Measurements from ENCODE around the gene ADK. TPM values are rescaled to one million over a fixed set of nuclear protein-coding genes. Genes with fewer than 3 reads are reported as not detected.

Gene ADK
- total RNA-seq, 1 donor from 2014 or later, result 31.9 TPM

DNA sequence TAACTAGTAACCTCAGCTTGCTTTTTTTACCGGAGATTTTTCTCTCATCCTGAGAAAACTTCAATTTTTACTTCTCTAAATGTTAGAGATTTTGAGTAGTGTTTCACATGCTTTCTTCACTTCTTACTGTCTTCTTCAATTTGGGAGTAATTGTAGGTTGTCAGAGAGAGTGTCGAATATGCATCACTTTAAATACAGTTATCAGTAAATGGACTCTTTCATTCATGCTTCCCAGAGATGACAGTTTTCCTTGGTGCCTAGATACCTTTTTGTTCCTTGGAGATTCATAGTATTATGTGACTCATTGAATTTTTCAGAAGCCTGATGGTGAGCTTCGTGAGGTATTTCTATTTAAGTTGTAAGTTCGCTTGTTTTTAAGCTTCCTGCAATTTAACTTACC is 169.7 kb downstream of the ADK start:
- no peak for DNase-seq (ENCODE audit: low spot score)
- Mint-ChIP-seq H3K36me3 (ENCODE audit: low read depth) (peaks cover 10% of the 10 kb centered on the region), H3K4me1 (ENCODE audit: low read depth) (no peaks in the 10 kb centered on the region), H3K9me3 (ENCODE audit: low read depth) (peaks cover 11% of the 10 kb centered on the region), H3K4me3 (ENCODE audit: unreplicated experiment) (no peak overlapping the region), H3K27me3 (ENCODE audit: low read depth) (no peaks in the 10 kb centered on the region), H3K27ac (ENCODE audit: unreplicated experiment) (no peak overlapping the region)
- TF ChIP-seq, protein P1, sequence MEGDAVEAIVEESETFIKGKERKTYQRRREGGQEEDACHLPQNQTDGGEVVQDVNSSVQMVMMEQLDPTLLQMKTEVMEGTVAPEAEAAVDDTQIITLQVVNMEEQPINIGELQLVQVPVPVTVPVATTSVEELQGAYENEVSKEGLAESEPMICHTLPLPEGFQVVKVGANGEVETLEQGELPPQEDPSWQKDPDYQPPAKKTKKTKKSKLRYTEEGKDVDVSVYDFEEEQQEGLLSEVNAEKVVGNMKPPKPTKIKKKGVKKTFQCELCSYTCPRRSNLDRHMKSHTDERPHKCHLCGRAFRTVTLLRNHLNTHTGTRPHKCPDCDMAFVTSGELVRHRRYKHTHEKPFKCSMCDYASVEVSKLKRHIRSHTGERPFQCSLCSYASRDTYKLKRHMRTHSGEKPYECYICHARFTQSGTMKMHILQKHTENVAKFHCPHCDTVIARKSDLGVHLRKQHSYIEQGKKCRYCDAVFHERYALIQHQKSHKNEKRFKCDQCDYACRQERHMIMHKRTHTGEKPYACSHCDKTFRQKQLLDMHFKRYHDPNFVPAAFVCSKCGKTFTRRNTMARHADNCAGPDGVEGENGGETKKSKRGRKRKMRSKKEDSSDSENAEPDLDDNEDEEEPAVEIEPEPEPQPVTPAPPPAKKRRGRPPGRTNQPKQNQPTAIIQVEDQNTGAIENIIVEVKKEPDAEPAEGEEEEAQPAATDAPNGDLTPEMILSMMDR (IDR thresholded peaks at IDR 0.05), result no peak

DNA sequence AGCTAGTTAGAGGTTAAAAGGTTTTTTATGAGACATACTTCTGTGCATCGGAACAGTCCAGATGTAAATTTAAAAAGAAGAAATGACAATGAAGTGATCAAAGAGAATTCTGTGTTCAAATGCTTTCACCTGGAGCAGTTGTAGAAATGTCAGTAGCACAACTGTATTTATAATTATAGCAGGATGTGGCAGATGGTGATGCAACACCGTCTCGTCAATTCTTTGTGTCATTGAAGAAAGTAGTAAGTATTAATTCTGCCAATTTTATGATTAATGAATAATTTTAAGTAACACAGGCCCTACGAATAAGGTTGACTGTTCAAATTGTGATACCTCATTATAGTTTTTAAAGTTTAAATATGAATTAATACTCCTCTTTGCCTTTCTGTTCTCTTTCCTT is 171.1 kb downstream of the ADK start:
- Mint-ChIP-seq H3K9me3 (ENCODE audit: low read depth) (peaks cover 11% of the 10 kb centered on the region), H3K27me3 (ENCODE audit: low read depth) (no peaks in the 10 kb centered on the region), H3K4me3 (ENCODE audit: unreplicated experiment) (no peak overlapping the region), H3K4me1 (ENCODE audit: low read depth) (peaks cover 2% of the 10 kb centered on the region), H3K27ac (ENCODE audit: unreplicated experiment) (no peak overlapping the region), H3K36me3 (ENCODE audit: low read depth) (peaks cover 10% of the 10 kb centered on the region)
- DNase-seq (ENCODE audit: low spot score), result no peak
- TF ChIP-seq, protein P1 (IDR thresholded peaks at IDR 0.05), result no peak

DNA sequence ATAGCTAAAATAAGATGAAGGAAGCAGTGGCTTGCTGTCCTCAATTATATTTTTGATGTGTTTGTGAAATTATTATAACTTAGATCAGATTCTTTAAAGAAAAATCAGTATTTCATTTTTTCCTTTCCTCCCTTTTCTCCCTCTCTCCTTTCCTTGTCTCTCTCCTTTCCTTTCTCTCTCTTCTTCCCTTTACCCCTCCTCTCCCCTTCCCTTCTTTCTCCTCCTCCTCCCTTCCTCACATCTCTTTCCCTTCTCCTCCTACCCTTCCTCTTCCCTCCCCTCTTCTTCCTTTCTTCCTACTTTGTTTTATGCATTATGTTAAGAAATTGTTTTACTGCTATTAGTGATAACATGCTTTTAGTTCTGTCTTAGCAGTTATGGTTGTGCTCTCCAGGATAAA is 171.5 kb downstream of the ADK start:
- Mint-ChIP-seq H3K36me3 (ENCODE audit: low read depth) (peaks cover 10% of the 10 kb centered on the region), H3K4me1 (ENCODE audit: low read depth) (peaks cover 7% of the 10 kb centered on the region), H3K27me3 (ENCODE audit: low read depth) (no peaks in the 10 kb centered on the region), H3K27ac (ENCODE audit: unreplicated experiment) (peak overlapping the region; percentile 54), H3K4me3 (ENCODE audit: unreplicated experiment) (no peak overlapping the region), H3K9me3 (ENCODE audit: low read depth) (peaks cover 11% of the 10 kb centered on the region)
- TF ChIP-seq, protein P1 (IDR thresholded peaks at IDR 0.05), result no peak
- no peak for DNase-seq (ENCODE audit: low spot score)

- no peak for DNase-seq (ENCODE audit: low spot score)
- TF ChIP-seq, protein P1 (IDR thresholded peaks at IDR 0.05), result no peak
- Mint-ChIP-seq H3K9me3 (ENCODE audit: low read depth) (peaks cover 1% of the 10 kb centered on the region), H3K27ac (ENCODE audit: unreplicated experiment) (no peak overlapping the region), H3K27me3 (ENCODE audit: low read depth) (no peaks in the 10 kb centered on the region), H3K4me3 (ENCODE audit: unreplicated experiment) (no peak overlapping the region), H3K4me1 (ENCODE audit: low read depth) (peaks cover 31% of the 10 kb centered on the region), H3K36me3 (ENCODE audit: low read depth) (peaks cover 2% of the 10 kb centered on the region)
Measured at GRCh38 chr10:74328388-74328787, 177.4 kb downstream of the ADK start.

GRCh38 chr10:74329873-74330272 is 178.9 kb downstream of the ADK start:
- no peaks in the 10 kb centered on the region for H3K27me3 Mint-ChIP-seq (ENCODE audit: low read depth)
- H3K36me3 Mint-ChIP-seq (ENCODE audit: low read depth), result peaks cover 2% of the 10 kb centered on the region
- TF ChIP-seq, protein P1 (IDR thresholded peaks at IDR 0.05), result no peak
- peak overlapping the region; percentile 45 for H3K27ac Mint-ChIP-seq (ENCODE audit: unreplicated experiment)
- no peak overlapping the region for H3K4me3 Mint-ChIP-seq (ENCODE audit: unreplicated experiment)
- H3K9me3 Mint-ChIP-seq (ENCODE audit: low read depth), result peaks cover 9% of the 10 kb centered on the region
- no peak for DNase-seq (ENCODE audit: low spot score)
- H3K4me1 Mint-ChIP-seq (ENCODE audit: low read depth), result peaks cover 32% of the 10 kb centered on the region

Data from chondrocyte (in vitro differentiated cells).